Left lobe of liver (tissue), 1 donor: ENCODE measurements around the gene OLFM2. TPM values are rescaled to one million over a fixed set of nuclear protein-coding genes. Genes with fewer than 3 reads are reported as not detected.

Experiments used
- total RNA-seq: library from RNA; stranded (reverse); gene quantifications from one replicate; pipeline ENCODE4 v1.2.1, GENCODE V29; 2021
- donor health status: DM: no; HTN: yes; CAD: no.

OLFM2 gene
- total RNA-seq, 1 donor from 2014 or later, result 29.0 TPM

Other genes with a start within 250 kb of the OLFM2 start
- gene ZNF846, start 167.8 kb downstream of the OLFM2 start, total RNA-seq, result 6.3 TPM
- gene FBXL12, start 117.4 kb downstream of the OLFM2 start, total RNA-seq, result 12.1 TPM
- gene UBL5, start 108.6 kb downstream of the OLFM2 start, total RNA-seq, result 151 TPM
- 31.6 TPM for gene PIN1, start 101.2 kb downstream of the OLFM2 start, total RNA-seq
- 24.3 TPM for gene COL5A3, start 74.0 kb upstream of the OLFM2 start, total RNA-seq
- gene RDH8, start 77.0 kb upstream of the OLFM2 start, total RNA-seq, result not detected
- gene SHFL, start 149.8 kb upstream of the OLFM2 start, total RNA-seq, result 72.7 TPM
- 17.9 TPM for gene ANGPTL6, start 166.2 kb upstream of the OLFM2 start, total RNA-seq
- gene PPAN, start 169.8 kb upstream of the OLFM2 start, total RNA-seq, result 13.0 TPM
- 6.6 TPM for gene P2RY11, start 175.2 kb upstream of the OLFM2 start, total RNA-seq
- gene EIF3G, start 183.4 kb upstream of the OLFM2 start, total RNA-seq, result 84.6 TPM